AG04450 (cell line): ENCODE results near the gene SLC22A23. TPM values are rescaled to one million over a fixed set of nuclear protein-coding genes. Genes with fewer than 3 reads are reported as not detected.

ENCODE experiments used
- CTCF ChIA-PET: fragments of 300-600, 350-600 bp; formaldehyde crosslinking; extraction: SDS; loops from one replicate; lab custom pipeline; 2022; ENCODE audit warnings: antibody characterized with exemption, inconsistent platforms; lab: Charles Lee
- POLR2A ChIA-PET: fragments of 350-600 bp; formaldehyde crosslinking; extraction: SDS; loops from one replicate; lab custom pipeline; 2021; ENCODE audit warnings: antibody characterized with exemption, inconsistent platforms; lab: Yijun Ruan, JAX
- DNase-seq: peaks from one replicate; pipeline ENCODE4 v3.0.0-alpha.2; 2011; ENCODE audit warnings: low read depth, low spot score
- H3K27ac ChIP-seq: one replicate; pipeline ENCODE4 v1.5.1; 2012; ENCODE audit warnings: low read depth, low read length, control low read depth
- H3K27me3 ChIP-seq: one replicate; pipeline ENCODE4 v1.6.0; 2012; ENCODE audit warnings: low read length; ENCODE audit not compliant: control insufficient read depth, insufficient read depth
- H3K4me3 ChIP-seq: 2 replicates; pipeline ENCODE4 v1.5.1; 2011; ENCODE audit warnings: mild to moderate bottlenecking, low read depth, low read length, control low read depth
- H3K9me3 ChIP-seq: 2 replicates; pipeline ENCODE4 v1.5.1; 2012; ENCODE audit warnings: low read length; ENCODE audit not compliant: control insufficient read depth, insufficient read depth
- CTCF ChIP-seq: IDR thresholded peaks from 2 replicates; pipeline ENCODE4 v1.5.1; 2011; ENCODE audit warnings: low read depth, low read length, control low read depth, inconsistent platforms
- polyA plus RNA-seq: library from polyadenylated mRNA; depleted of rRNA; stranded (reverse); fragments of >200 nt; gene quantifications from 2 replicates; pipeline ENCODE4 v1.2.3, GENCODE V29; 2011

SLC22A23 gene
- polyA plus RNA-seq, 1 experiment: not detected

GRCh38 chr6:3337521-3338350 lies 119.1 kb downstream of the SLC22A23 start:
- Histone ChIP-seq H3K27ac (no peak overlapping the region), H3K4me3 (no peak overlapping the region), H3K9me3 (no peaks in the 10 kb centered on the region), H3K27me3 (peaks cover 25% of the 10 kb centered on the region)
- DNase-seq: no peak
- no peak for TF ChIP-seq CTCF
- CTCF ChIA-PET: interaction anchor here (0.6 kb wide), 1 partner anchor 55 kb away, joined by 3 read pairs; no protein-coding TSS in a partner anchor
- POLR2A ChIA-PET: no interaction called here

- Histone ChIP-seq H3K27ac (no peak overlapping the region), H3K4me3 (no peak overlapping the region), H3K27me3 (peaks cover 27% of the 10 kb centered on the region), H3K9me3 (no peaks in the 10 kb centered on the region)
- TF ChIP-seq CTCF: no peak
- ChIA-PET POLR2A (interaction anchor here (0.7 kb wide), 1 partner anchor 47 kb away, joined by 5 read pairs; no protein-coding TSS in a partner anchor), CTCF (interaction anchor here (0.6 kb wide), 1 partner anchor 54 kb away, joined by 3 read pairs; no protein-coding TSS in a partner anchor)
- DNase-seq: no peak
Observed at GRCh38 chr6:3336859-3337515, 119.9 kb downstream of the SLC22A23 start.

GRCh38 chr6:3336066-3336786 lies 120.6 kb downstream of the SLC22A23 start:
- CTCF ChIA-PET: interaction anchor here (0.5 kb wide), 1 partner anchor 206 kb away, joined by 3 read pairs; no protein-coding TSS in a partner anchor
- no peak for TF ChIP-seq CTCF
- POLR2A ChIA-PET: interaction anchor here (0.7 kb wide), 1 partner anchor 46 kb away, joined by 5 read pairs; no protein-coding TSS in a partner anchor
- no peaks in the 10 kb centered on the region for H3K9me3 ChIP-seq
- H3K27me3 ChIP-seq: peaks cover 35% of the 10 kb centered on the region
- no peak for DNase-seq
- H3K27ac ChIP-seq: no peak overlapping the region
- H3K4me3 ChIP-seq: no peak overlapping the region

- DNase-seq: no peak
- H3K4me3 ChIP-seq: no peak overlapping the region
- TF ChIP-seq CTCF: no peak
- CTCF ChIA-PET: no interaction called here
- H3K27ac ChIP-seq: no peak overlapping the region
- H3K9me3 ChIP-seq: no peaks in the 10 kb centered on the region
- peaks cover 34% of the 10 kb centered on the region for H3K27me3 ChIP-seq
- POLR2A ChIA-PET: no interaction called here
Observed at GRCh38 chr6:3335169-3335568, 121.7 kb downstream of the SLC22A23 start.
